T-helper 2 cell (primary cell): ENCODE data around the gene EXOSC10.
"Not testable (repeated sequence)": the region's sequence is repeated elsewhere in the genome, so short reads cannot be mapped to it uniquely, and the experiment has no call there.

Experiments used
- DNase-seq, 5 experiments: peaks; one replicate each; pipeline versions ENCODE4 v3.0.0 to v3.0.0-alpha.2; 2012 to 2022

The EXOSC10 gene

GRCh38 chr1:11109047-11109760, 9.5 kb upstream of the EXOSC10 start:
- no peak for DNase-seq

DNA sequence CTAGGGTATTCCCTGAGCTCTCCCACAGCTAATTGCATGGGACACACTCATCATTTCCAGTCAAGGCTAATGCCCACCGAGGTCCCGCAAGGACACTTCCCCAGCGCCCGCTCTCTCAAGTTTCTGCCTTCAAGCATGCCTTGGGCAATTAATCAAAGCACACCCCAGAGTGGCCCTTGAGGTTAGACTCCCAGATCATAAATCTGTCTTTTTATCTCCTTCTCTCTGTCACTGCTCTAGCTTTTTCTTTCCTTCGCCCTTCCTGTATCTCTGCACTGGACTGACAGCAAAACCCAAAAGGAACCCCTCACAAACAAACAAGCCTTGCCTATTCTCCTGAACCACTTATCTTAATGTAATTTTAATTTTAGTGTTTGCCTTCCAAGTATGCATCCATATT, 7.9 kb upstream of the EXOSC10 start:
- no peak for DNase-seq

DNA sequence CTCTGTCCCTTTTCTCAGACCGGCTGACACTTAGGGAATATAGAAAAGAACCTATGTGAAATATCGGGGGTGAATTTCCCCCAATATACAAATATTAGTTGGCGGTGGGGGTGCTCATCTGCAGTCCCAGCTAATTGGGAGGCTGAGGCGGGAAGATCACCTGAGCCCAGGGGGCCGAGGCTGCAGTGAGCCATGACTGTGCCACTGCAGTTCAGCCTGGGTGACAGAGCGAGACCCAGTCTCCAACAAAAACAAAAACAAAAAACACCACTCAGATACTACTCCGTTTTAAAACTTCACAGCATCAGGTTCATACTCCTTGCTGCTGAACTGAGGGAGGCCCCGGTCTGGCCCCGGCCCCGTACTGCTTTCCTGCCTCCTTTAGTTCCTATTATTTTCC, 5.9 kb upstream of the EXOSC10 start:
- no peak for DNase-seq

- DNase-seq, result no peak
Measured at GRCh38 chr1:11101347-11101746, 1.7 kb upstream of the EXOSC10 start.

DNA sequence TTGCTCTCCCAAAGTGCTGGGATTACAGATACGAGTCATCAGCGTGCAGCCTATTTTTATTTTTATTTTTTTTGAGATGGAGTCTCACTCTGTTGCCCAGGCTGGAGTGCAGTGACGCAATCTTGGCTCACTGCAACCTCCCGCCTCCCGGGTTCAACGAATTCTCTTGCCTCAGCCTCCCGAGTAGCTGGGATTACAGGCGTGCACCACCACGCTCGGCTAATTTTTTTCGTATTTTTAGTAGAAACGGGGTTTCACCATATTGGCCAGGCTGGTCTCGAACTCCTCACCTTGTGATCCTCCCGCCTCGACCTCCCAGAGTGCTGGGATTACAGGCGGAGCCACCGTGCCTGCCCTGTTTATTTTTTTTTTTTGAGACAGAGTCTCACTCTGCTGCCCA, 1.1 kb upstream of the EXOSC10 start:
- DNase-seq, result not testable (repeated sequence)

DNA sequence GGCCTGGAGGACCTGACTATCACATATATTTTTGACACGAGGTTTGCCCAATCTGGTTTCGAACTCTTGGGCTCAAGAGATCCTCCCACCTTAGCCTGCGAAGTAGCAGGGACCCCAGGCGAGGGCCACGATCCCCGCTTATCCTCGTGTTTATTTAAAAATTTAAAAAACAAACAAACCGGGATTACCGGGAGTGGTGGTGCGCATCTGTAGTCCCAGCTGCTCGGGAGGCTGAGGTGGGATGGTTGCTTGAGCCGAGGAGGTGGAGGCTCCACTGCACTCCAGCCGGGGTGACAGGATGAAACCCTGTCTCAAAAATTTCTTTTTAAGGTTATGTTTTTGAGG, 452 bp upstream of the EXOSC10 start:
- DNase-seq, result no peak

DNA sequence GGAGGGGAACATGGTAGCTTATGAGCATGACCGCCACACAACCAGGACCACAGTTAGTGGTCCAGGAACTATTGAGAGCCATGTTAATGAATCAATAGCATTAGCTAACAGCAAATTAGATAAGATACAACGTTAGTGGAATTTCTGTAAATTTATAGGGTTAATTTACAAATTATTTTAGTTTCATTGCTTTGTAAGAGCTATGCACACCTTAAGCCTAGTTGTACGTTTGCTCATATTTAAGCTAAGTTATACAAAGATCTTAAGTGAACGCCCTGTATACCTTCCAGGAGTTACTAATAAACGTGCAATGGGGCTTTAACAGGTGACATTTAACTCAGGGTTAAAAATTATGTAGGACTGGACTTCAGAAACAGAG, 749 bp downstream of the EXOSC10 start:
- no peak for DNase-seq

GRCh38 chr1:11083784-11084183, 15.9 kb downstream of the EXOSC10 start:
- DNase-seq, result not testable (repeated sequence)

GRCh38 chr1:11080931-11081330, 18.7 kb downstream of the EXOSC10 start:
- DNase-seq, result no peak

DNA sequence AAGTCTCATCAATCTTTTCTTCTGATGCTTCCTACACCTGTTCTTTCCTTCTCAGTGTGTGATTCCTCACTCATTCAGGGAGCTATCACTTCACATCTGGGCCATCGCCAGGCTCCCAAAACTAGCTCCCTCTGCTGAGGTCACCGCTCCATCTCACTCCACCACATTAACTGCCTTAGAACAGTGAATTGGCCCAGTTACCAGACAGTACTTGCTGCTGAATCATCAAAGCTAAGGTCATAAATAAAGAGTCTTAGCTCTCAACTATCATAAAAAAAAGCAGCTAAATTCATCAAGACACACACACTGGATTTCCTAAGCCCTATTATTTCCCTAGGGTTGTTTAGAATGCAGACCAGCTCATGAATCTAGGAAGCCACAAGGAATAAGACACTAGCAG, 21.0 kb downstream of the EXOSC10 start:
- DNase-seq, result no peak

GRCh38 chr1:11073398-11073797, 26.3 kb downstream of the EXOSC10 start:
- DNase-seq, result not testable (repeated sequence)

DNA sequence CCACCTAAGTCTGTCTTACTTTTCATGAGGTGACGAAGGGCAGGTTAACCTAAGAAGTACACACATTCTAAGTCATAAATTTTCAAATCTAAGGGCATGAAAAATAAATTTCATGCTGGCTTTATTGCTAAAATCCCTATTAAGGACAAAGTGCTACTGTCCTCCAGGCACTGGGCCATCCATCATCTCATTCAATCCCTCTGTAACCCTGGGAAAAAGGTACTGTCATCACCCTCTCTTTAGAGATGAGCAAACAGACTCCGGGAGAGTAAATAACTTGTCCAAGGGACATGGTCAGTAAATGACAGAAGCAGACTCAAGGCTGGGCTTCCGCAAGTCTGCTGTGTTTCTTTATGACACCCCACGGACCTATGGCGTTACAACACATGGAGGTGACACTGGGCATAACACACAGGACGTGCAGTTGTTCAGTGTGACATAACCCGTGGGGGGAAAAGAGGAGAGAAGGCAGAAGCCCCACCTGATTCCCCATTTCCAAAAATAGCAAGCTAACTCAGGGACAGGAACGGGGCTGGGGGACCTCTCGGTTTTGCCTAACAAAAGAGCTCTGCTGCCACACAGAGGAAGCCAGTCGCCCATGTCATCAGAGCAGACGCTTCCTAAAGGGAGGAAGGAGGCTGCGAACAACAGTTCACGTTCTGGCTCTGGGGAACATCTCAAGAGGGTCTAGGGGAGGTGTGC, 27.3 kb downstream of the EXOSC10 start:
- peak in 1 of 5 experiments; percentile 24 for DNase-seq

DNA sequence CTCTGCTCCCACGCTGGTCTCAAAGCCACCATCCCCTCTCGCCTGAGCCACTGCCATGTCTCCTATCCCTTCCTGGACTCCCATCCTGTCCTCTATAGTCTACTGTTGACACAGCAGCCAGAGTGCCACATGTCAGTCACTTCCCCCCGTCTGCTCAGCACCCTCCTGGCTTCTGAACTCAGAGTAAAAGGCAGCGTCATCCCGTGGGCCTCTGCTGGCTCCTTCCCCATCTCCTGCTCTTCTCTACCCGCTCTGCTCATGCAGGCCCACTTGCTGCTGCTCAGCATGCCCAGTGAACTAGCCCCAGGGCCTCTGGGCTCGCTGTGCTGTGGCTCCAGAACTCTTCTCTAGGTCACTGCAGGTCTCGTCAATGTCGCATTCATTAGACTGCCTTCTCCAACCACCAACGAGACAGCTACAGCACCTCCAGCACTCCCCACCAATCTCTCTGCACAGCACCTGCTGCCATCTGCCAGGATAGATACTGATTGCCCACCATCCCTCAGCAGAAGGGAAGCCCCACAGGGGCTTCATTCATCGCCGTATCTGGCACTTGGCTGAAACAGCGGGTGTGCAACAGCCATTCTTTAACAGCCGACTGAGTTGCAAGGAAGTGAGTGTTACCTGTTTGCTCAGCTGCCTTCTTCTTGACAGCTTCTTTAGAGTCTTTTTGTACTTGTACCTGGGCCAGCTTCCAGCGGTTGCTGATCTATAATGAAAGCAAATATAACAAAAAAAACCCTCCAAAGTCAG, 28.0 kb downstream of the EXOSC10 start:
- DNase-seq, result no peak

DNA sequence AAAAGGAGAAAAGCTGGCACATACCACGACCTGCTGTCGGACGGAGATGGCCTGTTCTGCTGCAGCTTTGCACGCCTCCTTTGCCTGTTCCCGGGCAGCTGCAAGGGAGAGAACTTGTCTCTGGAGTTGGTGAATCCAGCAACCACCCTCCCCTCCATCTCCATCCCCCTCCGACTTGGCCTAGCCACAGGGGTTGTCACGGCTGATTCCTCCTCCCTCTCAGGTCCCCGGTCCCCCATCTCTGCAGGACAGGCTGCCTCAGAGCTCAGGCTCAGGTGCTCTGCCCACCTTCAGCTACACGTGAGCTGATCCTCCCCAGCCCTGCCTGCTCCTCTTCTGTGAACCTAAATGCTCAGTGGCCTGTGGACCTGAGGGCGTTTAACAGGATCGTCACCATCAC, 28.8 kb downstream of the EXOSC10 start:
- no peak for DNase-seq

- no peak for DNase-seq
Measured at GRCh38 chr1:11068600-11069473, 30.8 kb downstream of the EXOSC10 start.

GRCh38 chr1:11067716-11068599, 31.7 kb downstream of the EXOSC10 start:
- DNase-seq, result no peak

DNA sequence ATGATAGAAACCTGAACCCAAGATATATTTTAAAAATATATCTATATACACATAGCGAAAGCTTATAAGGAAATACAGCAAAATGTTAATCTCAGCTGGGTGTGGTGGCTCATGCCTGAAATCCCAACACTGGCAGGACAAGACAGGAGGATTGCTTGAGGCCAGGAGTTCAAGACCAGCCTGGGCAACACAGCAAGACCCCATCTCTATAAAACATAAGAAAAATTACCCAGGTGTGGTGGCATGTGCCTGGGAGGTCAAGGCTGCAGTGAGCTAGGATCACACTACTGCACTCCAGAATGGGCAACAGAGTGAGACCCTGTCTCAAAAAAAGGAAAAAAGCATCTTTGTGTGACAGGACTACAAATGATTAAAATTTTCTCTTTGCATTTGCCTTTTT, 33.9 kb downstream of the EXOSC10 start:
- DNase-seq, result no peak

- no peak for DNase-seq
Measured at GRCh38 chr1:11064942-11065341, 34.7 kb downstream of the EXOSC10 start.

DNA sequence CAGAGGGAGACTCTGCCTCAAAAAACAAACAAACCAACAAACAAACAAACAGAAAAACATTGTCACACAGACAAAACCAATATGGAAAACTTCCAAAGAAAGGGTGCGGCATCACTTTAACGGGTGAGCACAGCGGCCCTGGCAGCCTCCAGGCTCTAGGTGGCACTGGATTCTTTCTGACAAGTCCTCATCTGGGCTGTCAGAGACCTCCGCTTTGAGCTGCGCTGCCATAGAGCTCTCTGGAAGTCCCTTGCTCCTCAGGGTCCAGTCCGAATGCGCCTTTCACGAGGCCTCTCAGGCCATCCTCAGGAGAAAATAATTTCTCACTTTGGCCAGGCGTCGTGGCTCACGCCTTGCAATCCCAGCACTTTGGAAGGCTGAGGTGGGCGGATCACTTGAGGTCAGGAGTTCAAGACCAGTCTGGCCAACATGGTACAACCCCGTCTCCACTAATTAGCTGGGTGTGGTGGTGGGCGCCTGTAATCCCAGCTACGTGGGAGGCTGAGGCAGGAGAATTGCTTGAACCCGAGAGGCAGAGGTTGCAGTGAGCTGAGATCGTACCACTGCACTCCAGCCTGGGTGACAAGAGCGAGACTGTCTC, 35.6 kb downstream of the EXOSC10 start:
- DNase-seq, result not testable (repeated sequence)

DNA sequence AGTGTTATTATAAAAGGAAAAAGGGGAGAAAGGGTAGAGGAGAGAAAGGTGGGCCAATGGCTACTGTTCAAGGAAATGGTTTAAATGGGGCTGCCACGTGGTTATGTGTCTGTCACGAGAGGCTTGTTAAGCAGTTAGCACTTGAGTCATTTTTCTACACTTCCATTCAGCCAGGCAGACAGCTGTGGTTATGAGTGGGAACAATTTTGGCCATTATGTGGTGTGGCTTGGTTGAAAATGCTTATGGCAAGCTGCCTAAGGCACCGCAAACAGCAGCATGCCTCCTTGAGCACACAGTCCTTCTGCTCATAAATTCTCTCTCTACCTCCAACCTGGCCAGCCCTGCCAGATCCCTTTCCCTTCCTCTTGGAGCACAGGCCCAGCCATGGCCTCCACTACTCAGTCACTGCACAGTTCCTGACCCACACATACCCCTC, 36.7 kb downstream of the EXOSC10 start:
- peak in 2 of 5 experiments; percentile 33 to 87 for DNase-seq

DNA sequence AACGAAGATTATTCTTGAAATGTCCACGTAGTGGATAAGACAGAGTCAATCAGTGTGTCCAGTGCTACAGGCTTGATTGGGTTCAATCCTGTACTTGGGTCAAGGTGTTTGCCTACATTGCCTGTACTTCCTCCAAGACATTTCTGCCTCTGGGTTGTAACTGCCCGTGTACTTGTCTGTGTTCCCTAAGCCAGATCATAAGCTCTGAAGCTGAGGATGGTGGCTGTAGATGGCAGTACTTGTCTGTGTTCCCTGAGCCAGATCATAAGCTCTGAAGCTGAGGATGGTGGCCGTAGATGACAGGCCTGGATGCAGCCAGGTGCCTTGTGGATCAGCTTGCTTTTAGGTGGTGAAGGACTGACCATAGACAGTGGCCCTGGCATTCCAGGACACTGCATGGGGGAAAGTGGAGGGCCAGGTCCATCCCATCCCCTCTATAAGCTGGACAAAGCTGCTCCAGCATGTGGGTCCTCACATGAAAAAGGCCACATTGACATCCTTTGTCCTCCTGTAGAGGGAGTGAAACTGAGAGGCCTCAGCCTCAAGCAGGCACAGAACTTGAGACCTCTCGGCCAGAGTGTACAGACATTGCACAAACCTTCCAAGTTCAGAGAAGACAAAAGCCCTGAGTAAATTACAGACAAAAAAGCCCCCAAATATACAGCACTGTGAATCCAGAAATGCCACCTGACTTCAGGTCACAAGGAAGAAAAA, 37.9 kb downstream of the EXOSC10 start:
- peak in 1 of 5 experiments; percentile 31 for DNase-seq
